ENCODE measurements around the gene RILPL2.

- TF ChIP-seq RXRA (IDR thresholded peaks at IDR 0.05) (no peak), REST (IDR thresholded peaks at IDR 0.05) (no peak), GABPA (IDR thresholded peaks at IDR 0.05 in 1 of 2, conservative IDR thresholded peaks at IDR 0.05 in 1 of 2) (no peak), YY1 (IDR thresholded peaks at IDR 0.05) (no peak), TAF1 (conservative IDR thresholded peaks at IDR 0.05) (no peak), FOXA1 (IDR thresholded peaks at IDR 0.05) (no peak), EGR1 (IDR thresholded peaks at IDR 0.05; ENCODE audit: low read depth in 2 of 2) (no peak), JUND (IDR thresholded peaks at IDR 0.05) (no peak), SP1 (IDR thresholded peaks at IDR 0.05) (no peak), RAD21 (IDR thresholded peaks at IDR 0.05) (no peak)
- TF ChIP-seq, protein P1, sequence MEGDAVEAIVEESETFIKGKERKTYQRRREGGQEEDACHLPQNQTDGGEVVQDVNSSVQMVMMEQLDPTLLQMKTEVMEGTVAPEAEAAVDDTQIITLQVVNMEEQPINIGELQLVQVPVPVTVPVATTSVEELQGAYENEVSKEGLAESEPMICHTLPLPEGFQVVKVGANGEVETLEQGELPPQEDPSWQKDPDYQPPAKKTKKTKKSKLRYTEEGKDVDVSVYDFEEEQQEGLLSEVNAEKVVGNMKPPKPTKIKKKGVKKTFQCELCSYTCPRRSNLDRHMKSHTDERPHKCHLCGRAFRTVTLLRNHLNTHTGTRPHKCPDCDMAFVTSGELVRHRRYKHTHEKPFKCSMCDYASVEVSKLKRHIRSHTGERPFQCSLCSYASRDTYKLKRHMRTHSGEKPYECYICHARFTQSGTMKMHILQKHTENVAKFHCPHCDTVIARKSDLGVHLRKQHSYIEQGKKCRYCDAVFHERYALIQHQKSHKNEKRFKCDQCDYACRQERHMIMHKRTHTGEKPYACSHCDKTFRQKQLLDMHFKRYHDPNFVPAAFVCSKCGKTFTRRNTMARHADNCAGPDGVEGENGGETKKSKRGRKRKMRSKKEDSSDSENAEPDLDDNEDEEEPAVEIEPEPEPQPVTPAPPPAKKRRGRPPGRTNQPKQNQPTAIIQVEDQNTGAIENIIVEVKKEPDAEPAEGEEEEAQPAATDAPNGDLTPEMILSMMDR (IDR thresholded peaks at IDR 0.05; ENCODE audit: low read depth, low read length, missing input control): no peak
- TF ChIP-seq, protein P2, sequence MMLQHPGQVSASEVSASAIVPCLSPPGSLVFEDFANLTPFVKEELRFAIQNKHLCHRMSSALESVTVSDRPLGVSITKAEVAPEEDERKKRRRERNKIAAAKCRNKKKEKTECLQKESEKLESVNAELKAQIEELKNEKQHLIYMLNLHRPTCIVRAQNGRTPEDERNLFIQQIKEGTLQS (IDR thresholded peaks at IDR 0.05): no peak
- TF ChIP-seq, protein P3, sequence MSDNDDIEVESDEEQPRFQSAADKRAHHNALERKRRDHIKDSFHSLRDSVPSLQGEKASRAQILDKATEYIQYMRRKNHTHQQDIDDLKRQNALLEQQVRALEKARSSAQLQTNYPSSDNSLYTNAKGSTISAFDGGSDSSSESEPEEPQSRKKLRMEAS (IDR thresholded peaks at IDR 0.05): no peak
- TF ChIP-seq, protein P4, sequence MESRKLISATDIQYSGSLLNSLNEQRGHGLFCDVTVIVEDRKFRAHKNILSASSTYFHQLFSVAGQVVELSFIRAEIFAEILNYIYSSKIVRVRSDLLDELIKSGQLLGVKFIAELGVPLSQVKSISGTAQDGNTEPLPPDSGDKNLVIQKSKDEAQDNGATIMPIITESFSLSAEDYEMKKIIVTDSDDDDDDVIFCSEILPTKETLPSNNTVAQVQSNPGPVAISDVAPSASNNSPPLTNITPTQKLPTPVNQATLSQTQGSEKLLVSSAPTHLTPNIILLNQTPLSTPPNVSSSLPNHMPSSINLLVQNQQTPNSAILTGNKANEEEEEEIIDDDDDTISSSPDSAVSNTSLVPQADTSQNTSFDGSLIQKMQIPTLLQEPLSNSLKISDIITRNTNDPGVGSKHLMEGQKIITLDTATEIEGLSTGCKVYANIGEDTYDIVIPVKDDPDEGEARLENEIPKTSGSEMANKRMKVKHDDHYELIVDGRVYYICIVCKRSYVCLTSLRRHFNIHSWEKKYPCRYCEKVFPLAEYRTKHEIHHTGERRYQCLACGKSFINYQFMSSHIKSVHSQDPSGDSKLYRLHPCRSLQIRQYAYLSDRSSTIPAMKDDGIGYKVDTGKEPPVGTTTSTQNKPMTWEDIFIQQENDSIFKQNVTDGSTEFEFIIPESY (IDR thresholded peaks at IDR 0.05): no peak
Observed at GRCh38 chr12:123390498-123391426, 45.7 kb downstream of the RILPL2 start.
